GM13977 (cell line): ENCODE results near the gene PRKACA.
"Not testable (repeated sequence)": the region's sequence is repeated elsewhere in the genome, so short reads cannot be mapped to it uniquely, and the experiment has no call there.

ENCODE experiments used
- DNase-seq: peaks from one replicate; pipeline ENCODE4 v3.0.0; 2012; ENCODE audit warnings: low spot score
- CTCF ChIP-seq: IDR thresholded peaks from 2 replicates; pipeline ENCODE4 v1.5.1; 2012; ENCODE audit warnings: mild to moderate bottlenecking, control low read depth; ENCODE audit not compliant: insufficient read depth; ENCODE audit errors: extremely low read depth, missing control alignments
- in situ Hi-C: fragments of 300-500 bp; cut with MboI; formaldehyde crosslinking; loops from one replicate; pipeline ENCODE4 v1.12.0; 2022; ENCODE audit warnings: low sequenced_read_pairs, low pct_unique_long_range_greater_than_20kb, mixed read lengths, inconsistent platforms; ENCODE audit not compliant: unreplicated experiment

Gene PRKACA

GRCh38 chr19:14051980-14052379 lies 65.6 kb downstream of the PRKACA start:
- TF ChIP-seq CTCF: no peak
- in situ Hi-C loops: loop anchor here (25.0 kb wide), 1 partner anchor 465 kb away; no protein-coding TSS in a partner anchor
- no peak for DNase-seq

- not testable (repeated sequence) for DNase-seq
- in situ Hi-C loops: loop anchor here (25.0 kb wide), 1 partner anchor 464 kb away; no protein-coding TSS in a partner anchor
These were observed 66.6 kb downstream of the PRKACA start for GRCh38 chr19:14050961-14051360.

- no peak for TF ChIP-seq CTCF
- no peak for DNase-seq
- in situ Hi-C loops: loop anchor here (25.0 kb wide), 1 partner anchor 463 kb away; no protein-coding TSS in a partner anchor
These were observed 67.0 kb downstream of the PRKACA start for GRCh38 chr19:14050512-14050911.

- in situ Hi-C loops: loop anchor here (5.0 kb wide), 1 partner anchor 166 kb away; no protein-coding TSS in a partner anchor
- peak; percentile 87 for TF ChIP-seq CTCF
- DNase-seq: peak; percentile 75
These were observed 69.0 kb downstream of the PRKACA start for GRCh38 chr19:14048443-14049153.

DNA sequence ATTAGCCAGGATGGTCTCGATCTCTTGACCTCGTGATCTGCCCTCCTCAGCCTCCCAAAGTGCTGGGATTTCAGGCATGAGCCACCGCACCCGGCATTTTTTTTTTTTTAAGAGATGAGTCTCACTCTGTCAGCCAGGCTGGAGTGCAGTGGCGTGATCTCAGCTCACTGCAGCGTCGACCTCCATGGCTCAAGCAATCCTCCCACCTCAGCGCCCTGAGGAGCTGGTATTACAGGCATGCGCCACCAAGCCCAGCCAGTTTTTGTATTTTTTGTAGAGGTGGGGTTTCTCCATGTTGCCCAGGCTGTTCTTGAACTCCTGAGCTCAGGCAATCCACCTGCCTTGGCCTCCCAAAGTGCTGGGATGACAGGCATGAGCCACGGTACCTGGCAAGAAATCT lies 69.7 kb downstream of the PRKACA start:
- DNase-seq: not testable (repeated sequence)
- in situ Hi-C loops: loop anchor here (5.0 kb wide), 1 partner anchor 166 kb away; no protein-coding TSS in a partner anchor

- TF ChIP-seq CTCF: peak; percentile 62
- in situ Hi-C loops, DNase-seq: not testable (repeated sequence)
These were observed 74.6 kb downstream of the PRKACA start for GRCh38 chr19:14042659-14043608.
